Coronary artery (tissue), 2 donors: ENCODE measurements around the gene NUDT17.
A peak's percentile ranks its signal among the peaks of the same experiment; 100 is the strongest.

Experiments
- DNase-seq: peaks from one replicate; pipeline ENCODE4 v3.0.0-alpha.2; 2017; ENCODE audit warnings: low spot score
- H3K27ac ChIP-seq, 2 donors: fragments of 200-600 bp; sonication (generic); one replicate each; pipeline ENCODE4 v1.5.1; 2016 to 2019
- H3K4me3 ChIP-seq: fragments of 200-600 bp; sonication (generic); 2 replicates; pipeline ENCODE4 v1.5.1; 2016; ENCODE audit warnings: mild to moderate bottlenecking, moderate library complexity
- TF ChIP-seq, protein P1 (sequence below): fragments of 200-600 bp; sonication (generic); IDR thresholded peaks from one replicate; pipeline ENCODE4 v1.5.1; 2019; ENCODE audit warnings: antibody characterized with exemption

NUDT17 gene

DNA sequence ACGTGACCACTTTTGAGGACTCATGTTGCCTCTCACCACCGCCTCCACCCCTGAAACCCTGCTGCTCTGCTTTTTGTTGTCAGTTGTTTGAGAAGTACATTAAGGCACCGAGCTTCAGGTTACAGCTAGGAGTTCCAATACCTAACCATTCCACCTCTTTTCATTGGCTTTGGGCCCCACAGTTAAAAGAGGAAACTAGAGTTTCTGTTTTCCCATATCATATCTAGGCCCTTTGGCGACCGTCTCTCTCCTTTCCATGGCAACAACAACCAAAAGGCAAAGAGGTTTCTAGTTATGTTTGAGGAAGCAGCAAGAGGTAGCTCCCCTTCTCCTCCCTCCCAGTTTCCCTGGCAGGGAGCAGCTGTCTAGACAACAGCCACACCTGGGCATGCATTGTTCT is 34.3 kb downstream of the NUDT17 start:
- TF ChIP-seq, protein P1, sequence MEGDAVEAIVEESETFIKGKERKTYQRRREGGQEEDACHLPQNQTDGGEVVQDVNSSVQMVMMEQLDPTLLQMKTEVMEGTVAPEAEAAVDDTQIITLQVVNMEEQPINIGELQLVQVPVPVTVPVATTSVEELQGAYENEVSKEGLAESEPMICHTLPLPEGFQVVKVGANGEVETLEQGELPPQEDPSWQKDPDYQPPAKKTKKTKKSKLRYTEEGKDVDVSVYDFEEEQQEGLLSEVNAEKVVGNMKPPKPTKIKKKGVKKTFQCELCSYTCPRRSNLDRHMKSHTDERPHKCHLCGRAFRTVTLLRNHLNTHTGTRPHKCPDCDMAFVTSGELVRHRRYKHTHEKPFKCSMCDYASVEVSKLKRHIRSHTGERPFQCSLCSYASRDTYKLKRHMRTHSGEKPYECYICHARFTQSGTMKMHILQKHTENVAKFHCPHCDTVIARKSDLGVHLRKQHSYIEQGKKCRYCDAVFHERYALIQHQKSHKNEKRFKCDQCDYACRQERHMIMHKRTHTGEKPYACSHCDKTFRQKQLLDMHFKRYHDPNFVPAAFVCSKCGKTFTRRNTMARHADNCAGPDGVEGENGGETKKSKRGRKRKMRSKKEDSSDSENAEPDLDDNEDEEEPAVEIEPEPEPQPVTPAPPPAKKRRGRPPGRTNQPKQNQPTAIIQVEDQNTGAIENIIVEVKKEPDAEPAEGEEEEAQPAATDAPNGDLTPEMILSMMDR, result no peak

DNA sequence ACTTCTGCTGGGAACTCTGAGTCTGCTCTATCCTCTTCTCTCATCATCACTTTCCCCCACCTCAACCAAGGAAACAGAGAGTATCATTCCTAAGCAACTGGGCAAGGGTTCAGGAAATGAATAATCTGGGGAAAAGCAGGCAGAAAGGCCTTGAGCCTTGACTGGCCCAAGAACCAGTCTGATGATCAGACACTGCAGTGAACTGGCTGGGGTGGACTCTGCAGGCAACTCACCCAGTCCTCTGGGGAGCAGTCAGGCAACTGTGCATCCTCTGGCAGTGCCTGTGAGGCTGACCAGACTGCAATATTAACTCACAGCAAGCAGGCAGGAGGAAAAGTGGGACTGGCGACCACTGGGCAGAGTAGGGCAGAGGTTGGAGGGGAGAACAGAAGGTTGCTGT is 39.2 kb downstream of the NUDT17 start:
- DNase-seq, result no peak
- Histone ChIP-seq H3K27ac (no peak overlapping the region), H3K4me3 (no peak overlapping the region)
- TF ChIP-seq, protein P1, result no peak

More for the DNA sequence above, 34.3 kb downstream of the NUDT17 start:
- no peak for DNase-seq
- H3K4me3 ChIP-seq, result no peak overlapping the region
- H3K27ac ChIP-seq, result no peak overlapping the region

DNA sequence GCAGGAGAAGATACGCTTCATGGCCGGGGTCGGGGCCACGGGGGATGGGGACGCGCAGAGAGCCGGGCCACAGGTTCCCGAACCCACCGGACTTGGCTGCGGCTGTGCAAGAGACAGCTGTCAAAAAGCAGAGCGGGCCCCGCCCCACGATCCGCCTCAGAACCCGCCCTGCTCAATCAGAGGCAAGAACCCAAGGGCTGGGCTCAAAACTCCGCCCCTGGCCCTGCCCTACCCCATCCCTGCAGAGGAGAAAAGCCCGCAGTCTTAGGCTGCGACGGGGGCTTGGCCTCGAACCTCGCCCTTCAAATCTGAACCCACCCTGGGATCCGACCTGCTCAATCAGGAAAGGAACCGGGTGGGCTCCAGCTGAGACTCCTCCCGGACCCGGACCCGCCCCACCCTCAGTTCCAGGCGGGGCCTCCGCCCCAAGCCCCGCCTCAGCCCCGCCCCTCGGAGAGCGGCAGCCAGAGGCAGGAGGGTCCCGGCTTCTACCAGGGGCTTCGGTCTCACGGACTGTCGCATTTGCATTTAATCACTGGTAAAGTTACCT is 40.4 kb downstream of the NUDT17 start, which contains the start of gene ANKRD35:
ANKRD35 (minus strand) TSS at position 129 of the 550 bp plus-strand sequence; CDS start at position 21, 108 bp downstream.
- Histone ChIP-seq H3K27ac (peak within 1 kb of the TSS; percentile 33 to 75), H3K4me3 (peak within 1 kb of the TSS; percentile 82)
- peak; percentile 88 for DNase-seq
- TF ChIP-seq, protein P1, result no peak

DNA sequence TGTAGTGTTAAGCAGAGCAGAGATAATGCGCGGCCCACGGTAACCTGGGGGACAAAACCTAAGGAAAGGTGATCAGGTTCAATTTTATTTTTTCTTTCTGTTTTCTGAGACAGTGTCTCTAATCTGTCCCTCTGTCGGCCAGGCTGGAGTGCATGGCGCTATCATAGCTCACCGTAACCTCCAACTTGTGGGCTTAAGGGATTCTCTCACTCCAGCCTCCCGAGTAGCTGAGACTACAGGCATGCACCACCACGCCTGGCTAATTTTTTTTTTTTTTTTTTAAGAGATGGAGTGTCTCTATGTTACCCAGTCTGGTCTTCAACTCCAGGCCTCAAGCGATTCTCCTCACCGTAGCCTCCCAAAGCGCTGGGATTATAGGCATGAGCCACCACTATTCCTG is 41.0 kb downstream of the NUDT17 start:
- no peak for DNase-seq
- peak overlapping the region; percentile 33 to 75 for H3K27ac ChIP-seq
- TF ChIP-seq, protein P1, result no peak
- H3K4me3 ChIP-seq, result peak overlapping the region; percentile 82

DNA sequence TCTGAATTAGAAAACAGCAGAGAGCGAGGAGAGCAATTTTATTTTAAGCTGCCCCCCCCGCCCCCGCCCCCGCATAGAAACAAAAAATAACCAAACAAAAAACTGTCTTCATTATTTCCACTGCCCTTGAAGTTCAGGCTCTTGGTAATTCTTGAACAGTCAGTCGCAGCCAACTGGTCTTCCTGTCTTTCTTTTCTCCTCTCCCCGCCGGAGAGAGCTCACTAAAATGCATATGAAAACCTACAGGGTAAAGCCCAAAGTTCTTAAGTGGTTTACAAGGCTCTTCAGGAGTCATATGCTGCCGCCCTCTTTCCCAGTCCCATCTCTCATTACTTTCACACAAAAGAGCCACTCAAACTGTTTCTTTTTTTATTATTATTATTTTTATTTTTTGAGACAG is 41.4 kb downstream of the NUDT17 start:
- Histone ChIP-seq H3K4me3 (no peak overlapping the region), H3K27ac (peak overlapping the region; percentile 13 to 33)
- no peak for DNase-seq
- TF ChIP-seq, protein P1, result no peak

DNA sequence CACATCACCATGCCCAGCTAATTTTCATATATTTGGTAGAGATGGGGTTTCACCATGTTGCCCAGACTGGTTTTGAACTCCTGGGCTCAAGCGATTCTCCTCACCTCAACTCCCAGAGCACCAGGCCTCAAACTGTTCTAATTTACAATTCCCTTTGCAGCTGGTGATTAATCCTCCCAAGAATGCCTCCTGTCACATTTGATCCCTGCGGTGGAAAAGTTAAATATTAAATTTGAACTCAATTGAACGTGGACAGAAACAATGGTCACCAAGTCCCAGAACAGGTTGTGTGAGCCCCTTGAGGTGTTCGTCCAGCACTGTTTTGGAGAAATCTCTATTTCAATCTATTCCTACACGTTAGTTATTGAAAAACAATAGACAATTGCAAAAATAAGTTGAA is 42.2 kb downstream of the NUDT17 start:
- Histone ChIP-seq H3K4me3 (no peak overlapping the region), H3K27ac (peak overlapping the region in 1 of 2 donors; percentile 37)
- DNase-seq, result no peak
- TF ChIP-seq, protein P1, result no peak

DNA sequence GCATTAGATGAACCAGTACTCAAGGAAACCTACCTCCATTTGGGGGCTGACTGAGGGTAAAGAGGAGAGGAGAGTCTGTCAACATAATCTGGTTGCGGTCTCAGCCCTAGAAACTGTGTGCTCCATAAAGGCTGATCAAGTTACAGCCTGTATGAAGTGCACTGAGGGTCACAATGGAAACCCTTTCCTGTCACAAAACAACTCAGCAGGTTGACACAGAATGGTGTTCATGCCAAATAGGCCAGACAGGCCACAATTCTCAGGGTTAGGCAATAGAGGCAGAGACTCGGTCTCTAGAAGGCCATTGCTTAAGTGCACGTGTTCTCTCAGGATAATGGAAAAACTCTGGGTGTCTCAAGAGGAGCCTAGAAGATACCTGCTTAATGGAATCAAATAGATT is 44.3 kb downstream of the NUDT17 start:
- DNase-seq, result no peak
- Histone ChIP-seq H3K4me3 (no peak overlapping the region), H3K27ac (peak overlapping the region; percentile 39 to 47)
- TF ChIP-seq, protein P1, result no peak
